ENCODE data around the gene ADNP2. TPM values are rescaled to one million over a fixed set of nuclear protein-coding genes. Genes with fewer than 3 reads are reported as not detected.

The ADNP2 gene
- total and polyA plus RNA-seq, 2 donors (not counting 3 experiments of a cell fraction or from before 2014, with no cell fraction given), result 10.2 to 20.6 TPM

GRCh38 chr18:80184243-80184772 is 75.2 kb downstream of the ADNP2 start:
- no peaks in the 10 kb centered on the region for H3K79me2 ChIP-seq (ENCODE audit: control insufficient read depth, insufficient read depth, low read length)
- H3K9ac ChIP-seq (replicated peaks; ENCODE audit: extremely low read depth, insufficient read depth, low read length), result no peak overlapping the region
- FAIRE-seq (no peak), DNase-seq (ENCODE audit: low read depth, low spot score) (no peak)
- H3K27me3 ChIP-seq (ENCODE audit: control insufficient read depth in 2 of 2, insufficient read depth in 2 of 2, low read length in 2 of 2), result no peaks in the 10 kb centered on the region
- no peak overlapping the region for H2AFZ ChIP-seq (ENCODE audit: low read depth, low read length)
- dilution Hi-C loops (cut with MboI; ENCODE audit: extremely low pct_ligation_motif_present, low sequenced_read_pairs) (no loop called here), intact Hi-C loops (cut with micrococcal nuclease) (no loop called here)
- no peak overlapping the region for H3K27ac ChIP-seq (ENCODE audit: insufficient read depth, low read depth, low read length)
- no peaks in the 10 kb centered on the region for H3K9me3 ChIP-seq (replicated peaks; ENCODE audit: control insufficient read depth, insufficient read depth, low read length)
- H3K4me3 ChIP-seq (replicated peaks in 1 of 3; ENCODE audit: insufficient read depth in 1 of 3, low read depth in 1 of 3, low read length in 3 of 3), result no peak overlapping the region
- H4K20me1 ChIP-seq (replicated peaks; ENCODE audit: control insufficient read depth, extremely low read depth, insufficient read depth, low read length), result no peaks in the 10 kb centered on the region
- H3K9me1 ChIP-seq (replicated peaks; ENCODE audit: control insufficient read depth, extremely low read depth, insufficient read depth, low read length), result no peaks in the 10 kb centered on the region
- no peaks in the 10 kb centered on the region for H3K36me3 ChIP-seq (ENCODE audit: control insufficient read depth in 2 of 2, extremely low read depth in 1 of 2, insufficient read depth in 2 of 2, low read length in 2 of 2)
- ChIA-PET CTCF (no interaction called here), POLR2A (no interaction called here)
- no peaks in the 10 kb centered on the region for H3K4me1 ChIP-seq (ENCODE audit: control insufficient read depth, extremely low read depth, insufficient read depth, low read length)
- no peak overlapping the region for H3K4me2 ChIP-seq (ENCODE audit: insufficient read depth, low read length)
- BruUV-seq (replicated peaks), result no TSS peak
- no peak for TF ChIP-seq FOS (IDR thresholded peaks at IDR 0.05; ENCODE audit: borderline replicate concordance, insufficient read depth, low read length)

- ChIA-PET CTCF (no interaction called here), POLR2A (no interaction called here)
- H3K79me2 ChIP-seq (ENCODE audit: control insufficient read depth, insufficient read depth, low read length), result no peaks in the 10 kb centered on the region
- no peaks in the 10 kb centered on the region for H3K9me1 ChIP-seq (replicated peaks; ENCODE audit: control insufficient read depth, extremely low read depth, insufficient read depth, low read length)
- dilution Hi-C loops (cut with MboI; ENCODE audit: extremely low pct_ligation_motif_present, low sequenced_read_pairs) (no loop called here), intact Hi-C loops (cut with micrococcal nuclease) (no loop called here)
- H4K20me1 ChIP-seq (replicated peaks; ENCODE audit: control insufficient read depth, extremely low read depth, insufficient read depth, low read length), result no peaks in the 10 kb centered on the region
- H3K36me3 ChIP-seq (ENCODE audit: control insufficient read depth in 2 of 2, extremely low read depth in 1 of 2, insufficient read depth in 2 of 2, low read length in 2 of 2), result no peaks in the 10 kb centered on the region
- TF ChIP-seq POLR2A (IDR thresholded peaks at IDR 0.05; ENCODE audit: low read depth, low read length), result no peak
- no peak overlapping the region for H3K27ac ChIP-seq (ENCODE audit: insufficient read depth, low read depth, low read length)
- H3K4me1 ChIP-seq (ENCODE audit: control insufficient read depth, extremely low read depth, insufficient read depth, low read length), result no peaks in the 10 kb centered on the region
- no peak overlapping the region for H2AFZ ChIP-seq (ENCODE audit: low read depth, low read length)
- FAIRE-seq (no peak), DNase-seq (ENCODE audit: low read depth, low spot score) (no peak)
- no peak overlapping the region for H3K4me3 ChIP-seq (replicated peaks in 1 of 3; ENCODE audit: insufficient read depth in 1 of 3, low read depth in 1 of 3, low read length in 3 of 3)
- no peaks in the 10 kb centered on the region for H3K9me3 ChIP-seq (replicated peaks; ENCODE audit: control insufficient read depth, insufficient read depth, low read length)
- H3K27me3 ChIP-seq (ENCODE audit: control insufficient read depth in 2 of 2, insufficient read depth in 2 of 2, low read length in 2 of 2), result no peaks in the 10 kb centered on the region
- BruUV-seq (replicated peaks), result no TSS peak
- H3K9ac ChIP-seq (replicated peaks; ENCODE audit: extremely low read depth, insufficient read depth, low read length), result no peak overlapping the region
- H3K4me2 ChIP-seq (ENCODE audit: insufficient read depth, low read length), result no peak overlapping the region
Measured at GRCh38 chr18:80185545-80185944, 76.5 kb downstream of the ADNP2 start.
